Embryonic facial prominence (tissue), 1 donor: ENCODE data around the gene NARF.
A peak's percentile ranks its signal among the peaks of the same experiment; 100 is the strongest.
"Not testable (repeated sequence)": the region's sequence is repeated elsewhere in the genome, so short reads cannot be mapped to it uniquely, and the experiment has no call there.

Experiments
- DNase-seq: peaks from one replicate; pipeline ENCODE4 v3.0.0-alpha.2; 2016; ENCODE audit errors: extremely low spot score

The NARF gene

DNA sequence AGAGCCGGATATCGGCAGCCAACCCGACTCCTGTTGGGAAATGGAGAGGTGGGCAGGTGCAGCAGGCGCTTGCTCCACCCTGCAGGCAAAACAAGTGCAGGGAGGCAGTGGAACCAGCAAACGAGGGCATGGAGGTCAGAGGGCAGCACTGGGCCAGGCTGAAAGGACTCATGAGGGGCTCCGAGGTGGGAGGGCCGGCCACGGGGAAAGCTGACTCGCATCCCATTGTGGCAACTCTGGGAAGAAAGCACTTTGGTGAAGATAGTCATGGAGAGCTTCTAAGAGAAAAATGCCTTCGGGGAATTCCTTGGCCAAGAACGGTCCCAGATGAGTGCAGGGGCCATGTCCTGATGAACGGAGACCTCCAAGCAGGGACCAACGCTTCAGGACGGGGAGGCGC is 12.4 kb upstream of the NARF start:
- DNase-seq: no peak

DNA sequence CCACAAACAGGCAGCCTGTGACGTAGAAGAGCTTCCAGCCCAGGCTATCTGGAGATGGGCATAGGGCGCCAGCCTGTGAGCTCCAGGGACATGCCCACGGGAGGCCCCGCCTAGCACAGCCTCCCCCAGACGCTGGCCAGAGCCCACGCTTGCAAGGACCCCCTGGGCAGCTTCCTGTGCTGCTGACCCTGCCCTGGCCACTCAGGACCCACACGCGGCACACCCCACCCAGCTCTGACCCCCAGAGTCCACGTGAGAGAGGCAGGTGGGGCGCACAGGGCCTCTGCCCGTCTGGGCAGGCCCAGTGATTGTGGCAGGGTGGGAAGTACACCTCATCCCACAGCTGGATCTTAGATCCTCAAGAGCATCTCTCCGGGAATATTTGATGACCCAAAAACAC is 11.9 kb upstream of the NARF start:
- DNase-seq: no peak

DNA sequence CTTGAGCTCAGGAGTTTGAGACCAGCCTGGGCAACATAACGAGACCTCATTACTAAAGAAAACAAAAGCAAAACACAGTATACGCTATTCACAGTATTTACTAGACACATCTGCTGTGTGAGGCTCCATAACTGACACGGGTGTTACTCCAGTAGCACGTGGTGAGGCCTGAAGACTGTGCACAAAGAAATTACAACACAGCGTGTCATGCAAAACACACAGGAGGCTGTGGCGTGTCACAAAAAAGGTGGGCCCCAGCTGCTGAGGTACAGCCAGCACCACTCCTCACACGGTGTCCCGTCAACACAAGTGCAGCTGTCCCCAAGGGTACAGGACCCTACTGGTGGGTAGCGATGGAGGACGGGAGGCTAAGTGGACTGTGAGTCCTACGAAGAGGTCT is 10.7 kb upstream of the NARF start:
- DNase-seq: no peak

DNA sequence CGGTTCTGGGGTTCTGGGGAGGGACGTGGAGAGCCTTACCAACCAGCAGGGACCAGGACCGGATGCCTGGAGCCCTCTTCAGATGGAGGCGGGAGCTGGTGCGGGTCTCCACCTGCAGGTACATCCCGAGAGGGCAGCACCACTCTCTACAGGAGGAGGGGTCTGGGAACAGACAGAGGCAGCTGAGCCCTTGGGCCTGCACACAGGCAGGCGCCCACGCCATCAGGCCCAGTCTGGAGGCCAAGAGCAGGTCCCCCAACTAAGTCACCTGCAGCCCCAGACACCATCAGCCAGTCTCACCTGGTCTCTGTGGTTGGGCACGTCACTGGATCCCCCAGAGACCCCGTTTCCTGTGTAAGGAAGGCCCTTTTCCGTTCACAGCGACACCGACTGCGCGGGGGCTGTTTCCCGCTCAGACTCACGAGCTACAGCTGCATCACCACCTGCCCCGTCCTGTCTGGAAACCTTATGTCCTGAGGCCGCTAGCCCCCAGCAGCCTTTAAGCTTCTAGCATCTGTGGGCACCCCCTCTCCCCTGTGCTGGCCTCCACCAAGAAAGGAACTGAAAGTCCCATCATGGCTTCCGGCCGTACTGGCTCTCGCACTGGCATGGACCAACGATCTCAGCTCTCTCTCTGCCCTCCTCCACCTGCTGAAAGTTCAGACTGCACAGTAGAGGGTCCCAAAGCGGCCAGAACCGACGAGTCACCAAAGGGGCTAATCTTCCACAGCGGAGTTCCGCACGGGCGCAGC is 9.2 kb upstream of the NARF start:
- DNase-seq: no peak

DNA sequence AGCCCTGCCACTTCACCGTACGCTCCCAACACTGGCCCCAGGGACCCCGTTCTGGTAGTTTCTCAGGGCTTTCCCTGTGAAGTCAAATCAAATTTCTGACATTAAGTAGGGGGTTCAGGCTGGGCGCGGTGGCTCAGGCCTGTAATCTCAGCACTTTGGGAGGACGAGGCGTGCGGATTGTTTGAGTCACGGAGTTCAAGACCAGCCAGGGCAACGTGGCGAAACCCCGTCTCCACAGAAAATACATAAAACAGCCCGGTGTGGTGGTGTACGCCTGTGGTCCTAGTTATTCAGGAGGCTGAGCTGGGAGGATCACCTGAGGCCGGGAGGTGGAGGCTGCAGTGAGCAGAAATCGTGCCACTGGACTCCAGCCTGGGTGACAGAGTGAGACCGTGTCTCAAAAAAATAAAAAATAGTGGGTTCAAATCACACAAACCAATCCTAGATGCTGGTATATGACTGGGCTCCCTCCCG is 8.6 kb upstream of the NARF start:
- no peak for DNase-seq

DNA sequence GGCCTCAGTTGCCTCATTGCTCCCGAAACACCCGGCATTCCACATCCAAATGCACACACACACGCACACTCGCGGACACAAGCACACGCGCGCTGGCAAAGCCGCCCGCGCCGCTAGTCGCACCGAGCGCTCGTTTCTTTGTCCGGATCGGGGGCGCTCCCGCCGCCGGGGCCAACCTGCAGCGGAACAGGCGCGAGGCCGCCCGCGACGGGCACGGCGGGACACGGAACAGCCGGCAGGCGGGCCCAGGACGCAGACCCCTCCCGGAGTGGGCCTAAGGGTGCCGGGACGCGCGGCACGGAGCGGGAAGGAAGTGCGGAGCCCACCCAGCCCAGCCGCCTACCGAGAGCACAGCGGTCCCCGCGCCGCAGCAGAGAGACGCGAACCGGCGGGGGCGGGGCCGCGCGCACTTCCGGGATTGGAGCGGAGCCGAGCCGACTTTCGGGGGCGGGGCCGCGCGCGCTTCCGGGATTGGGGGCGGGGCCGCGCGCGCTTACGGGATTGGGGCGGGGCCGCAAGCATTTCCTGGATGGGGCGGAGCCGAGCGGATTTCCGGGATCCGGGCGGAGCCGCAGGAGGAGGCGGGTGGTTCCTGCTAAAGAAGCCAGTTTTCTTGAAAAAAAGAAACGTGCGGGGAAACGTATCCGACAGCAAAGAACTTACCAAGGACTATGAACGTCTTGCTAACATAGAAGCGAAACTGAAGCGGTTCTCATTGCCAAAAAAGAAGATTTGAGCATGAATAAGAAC is 8.0 kb upstream of the NARF start, which contains the start of gene CYBC1:
Gene CYBC1 (minus strand): TSS at position 396 of the 750 bp plus-strand sequence. CDS start 1,498 bp downstream, outside the sequence.
- DNase-seq: peak; percentile 90

DNA sequence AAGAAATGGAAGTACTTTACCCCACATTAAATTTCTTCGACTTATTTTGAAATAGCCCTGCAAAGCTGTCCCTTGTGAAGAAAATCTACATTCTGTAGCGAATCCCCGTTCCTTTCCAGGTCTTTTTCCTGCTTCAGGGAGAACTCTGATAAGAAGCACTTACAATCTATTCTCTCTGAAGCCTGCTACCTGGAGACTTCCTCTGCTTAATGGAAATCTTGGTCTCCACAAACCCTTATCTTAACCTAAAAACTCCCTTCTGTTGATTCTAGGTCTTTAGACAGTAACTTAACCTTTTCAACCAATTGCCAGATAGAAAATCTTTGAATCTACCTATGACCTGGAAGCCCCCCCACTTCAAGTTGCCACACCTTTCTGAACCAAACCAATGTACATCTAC is 6.4 kb upstream of the NARF start:
- no peak for DNase-seq

DNA sequence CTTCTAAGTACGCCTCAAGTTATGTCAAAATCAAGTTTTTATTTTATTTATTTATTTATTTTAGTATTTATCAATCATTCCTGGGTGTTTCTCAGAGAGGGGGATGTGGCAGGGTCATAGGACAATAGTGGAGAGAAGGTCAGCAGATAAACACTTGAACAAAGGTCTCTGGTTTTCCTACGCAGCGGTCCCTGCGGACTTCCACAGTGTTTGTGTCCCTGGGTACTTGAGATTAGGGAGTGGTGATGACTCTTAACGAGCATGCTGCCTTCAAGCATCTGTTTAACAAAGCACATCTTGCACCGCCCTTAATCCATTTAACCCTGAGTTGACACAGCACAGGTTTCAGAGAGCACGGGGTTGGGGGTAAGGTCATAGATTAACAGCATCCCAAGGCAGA is 5.4 kb upstream of the NARF start:
- not testable (repeated sequence) for DNase-seq

DNA sequence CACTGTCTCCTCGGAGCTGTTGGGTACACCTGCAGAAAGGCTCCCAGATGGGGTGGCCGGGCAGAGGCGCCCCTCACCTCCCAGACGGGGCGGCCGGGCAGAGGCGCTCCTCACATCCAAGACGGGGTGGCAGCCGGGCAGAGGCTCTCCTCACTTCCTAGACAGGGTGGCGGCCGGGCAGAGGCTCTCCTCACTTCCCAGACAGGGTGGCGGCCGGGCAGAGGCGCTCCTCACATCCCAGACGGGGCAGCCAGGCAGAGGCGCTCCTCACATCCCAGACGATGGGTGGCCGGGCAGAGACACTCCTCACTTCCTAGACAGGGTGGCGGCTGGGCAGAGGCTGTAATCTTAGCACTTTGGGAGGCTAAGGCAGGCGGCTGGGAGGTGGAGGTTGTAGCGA is 4.8 kb upstream of the NARF start:
- DNase-seq: not testable (repeated sequence)

DNA sequence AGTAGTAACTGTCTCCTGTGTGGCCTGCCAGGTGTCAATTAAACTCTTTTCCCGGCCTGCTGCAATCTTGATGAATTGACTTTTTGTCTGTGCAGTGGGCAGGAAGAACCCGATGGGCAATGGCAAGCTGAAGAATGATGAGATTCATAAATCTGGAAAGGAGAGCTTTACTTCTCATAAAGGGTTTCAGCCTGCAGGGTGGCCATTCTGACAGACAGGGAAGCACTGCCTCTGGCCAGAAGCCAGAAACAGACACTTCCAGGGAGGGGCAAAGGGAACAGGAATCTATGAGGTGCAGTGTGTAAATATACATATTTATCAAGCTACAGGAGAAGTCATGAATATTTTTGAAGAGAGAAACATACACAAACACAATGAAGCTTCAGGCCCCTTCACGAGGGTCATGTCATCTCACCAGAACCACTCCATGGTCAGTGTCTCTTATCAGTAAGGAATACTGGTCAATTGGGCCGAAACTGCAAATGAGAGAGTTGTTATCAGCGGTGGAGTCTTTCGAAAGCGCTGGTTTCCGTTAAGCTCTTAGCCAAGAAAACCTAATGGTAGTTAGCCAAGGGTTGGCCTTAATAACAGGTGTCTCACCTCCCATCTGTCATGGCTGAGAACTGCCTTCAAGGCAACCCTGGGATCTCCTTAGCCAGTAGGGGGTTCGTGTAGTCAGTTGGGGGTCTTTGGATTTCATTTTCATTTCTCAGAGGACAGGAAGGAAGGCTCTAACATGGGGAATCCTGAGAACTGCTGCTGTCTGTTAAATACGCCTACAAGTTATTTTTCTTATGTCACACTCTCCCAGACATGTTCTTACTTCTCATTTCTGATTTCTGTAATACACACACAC is 1.2 kb upstream of the NARF start:
- no peak for DNase-seq

DNA sequence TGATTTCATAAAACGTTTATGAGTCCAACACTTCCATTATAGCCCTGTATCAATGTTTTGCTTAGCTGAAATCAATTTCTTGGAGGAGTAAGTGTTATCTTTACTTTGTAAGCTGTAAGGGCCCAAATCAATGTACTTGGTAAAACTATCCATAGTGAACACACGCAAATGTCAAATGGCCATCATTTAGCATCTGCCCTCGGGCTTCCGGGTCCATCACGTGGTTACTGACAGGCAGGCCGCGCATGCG is 687 bp upstream of the NARF start:
- no peak for DNase-seq

DNA sequence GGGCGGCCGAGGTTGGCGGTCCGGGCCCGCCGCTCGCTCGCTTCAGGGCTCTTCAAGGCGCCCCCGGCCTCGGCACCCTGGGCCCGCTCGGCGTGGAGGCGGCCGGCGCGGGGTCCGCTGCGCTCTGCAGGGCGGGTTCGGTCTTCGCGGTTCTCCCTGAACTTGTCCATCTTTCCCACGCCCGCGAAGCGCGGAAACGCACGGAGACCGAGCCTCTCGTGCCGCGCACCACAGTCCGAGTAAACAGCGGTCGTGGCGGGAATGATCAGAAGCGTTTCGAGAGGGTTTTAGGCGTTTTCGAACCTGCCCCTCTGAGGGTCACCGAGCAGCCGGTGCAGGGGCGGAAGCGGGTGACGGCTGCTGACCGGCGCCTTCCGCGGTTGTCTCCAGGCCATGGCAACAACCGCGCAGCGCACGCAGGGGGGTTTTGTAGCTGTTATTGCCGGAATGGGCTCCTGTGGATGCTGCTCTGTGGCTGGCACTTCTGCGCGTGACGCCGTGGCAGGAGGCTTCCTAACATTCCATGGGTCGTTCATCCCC is 414 bp downstream of the NARF start:
- no peak for DNase-seq

DNA sequence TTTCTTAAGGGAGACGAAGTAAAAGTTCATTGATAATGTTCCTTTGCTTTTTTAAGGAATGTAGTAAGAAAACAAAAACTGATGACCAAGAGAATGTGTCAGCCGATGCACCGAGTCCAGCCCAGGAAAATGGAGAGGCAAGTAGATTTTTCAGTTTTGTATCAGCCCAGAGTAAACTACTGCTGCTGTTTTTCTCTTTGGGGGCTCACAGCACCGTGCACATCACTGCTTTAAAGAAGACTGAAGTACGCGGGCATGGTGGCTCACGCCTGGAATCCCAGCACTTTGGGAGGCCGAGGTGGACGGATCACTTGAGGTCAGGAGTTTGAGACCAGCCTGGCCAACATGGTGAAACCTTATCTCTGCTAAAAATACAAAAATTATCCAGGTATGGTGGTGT is 1.4 kb downstream of the NARF start:
- DNase-seq: not testable (repeated sequence)

DNA sequence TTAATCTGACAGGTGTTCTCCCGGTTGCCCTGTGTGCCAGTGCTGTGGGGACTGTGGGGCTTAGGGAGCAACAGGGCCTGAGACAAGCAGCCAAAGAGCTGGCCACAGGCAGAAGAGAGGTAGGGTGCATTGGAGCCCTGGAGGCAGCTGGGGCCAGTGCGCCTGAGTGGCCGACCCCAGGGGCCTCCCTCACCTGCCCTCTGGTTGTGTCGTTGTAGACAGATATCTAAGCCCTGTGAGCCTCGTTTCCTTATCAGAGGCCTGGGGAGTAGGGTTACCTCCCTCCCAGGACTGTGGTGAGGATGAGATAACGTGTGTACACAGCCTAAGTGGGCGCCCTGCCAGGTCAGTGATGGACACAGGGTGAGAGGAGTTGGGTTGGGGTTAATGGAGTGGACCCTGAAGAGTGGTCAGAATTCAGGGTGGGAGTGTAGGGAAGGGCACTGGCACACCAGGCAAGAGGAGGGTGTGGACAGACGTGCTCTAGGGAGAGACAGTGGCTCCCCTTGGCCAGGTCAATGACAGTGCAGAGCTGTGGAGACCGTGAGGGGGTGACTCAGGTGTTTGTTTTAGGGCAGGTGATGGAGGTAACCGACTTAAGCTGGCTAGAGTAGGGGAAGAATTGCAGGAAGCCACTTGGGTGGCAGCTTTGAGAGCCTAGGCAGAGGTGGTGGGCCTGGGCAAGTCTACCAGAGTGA is 3.4 kb downstream of the NARF start:
- DNase-seq: no peak

DNA sequence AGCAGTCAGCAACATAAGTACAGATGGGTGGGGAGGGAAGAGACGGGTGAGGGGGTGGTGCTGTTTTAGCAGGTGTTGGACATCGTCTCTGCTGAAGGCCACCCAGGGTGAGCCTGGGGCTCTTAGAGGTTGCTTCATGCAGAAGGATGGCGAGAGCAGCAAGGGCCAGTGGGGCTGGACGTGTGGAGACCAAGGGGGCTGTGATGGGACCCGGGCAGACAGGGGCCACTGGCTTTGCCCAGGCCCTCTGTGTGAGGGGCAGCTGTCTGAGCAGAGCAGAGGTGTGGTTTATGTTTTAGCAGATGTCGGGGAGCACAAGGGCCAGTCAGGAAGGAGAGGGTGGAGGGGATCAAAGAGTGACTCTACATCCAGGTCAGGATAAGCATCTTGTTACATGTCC is 4.8 kb downstream of the NARF start:
- no peak for DNase-seq

DNA sequence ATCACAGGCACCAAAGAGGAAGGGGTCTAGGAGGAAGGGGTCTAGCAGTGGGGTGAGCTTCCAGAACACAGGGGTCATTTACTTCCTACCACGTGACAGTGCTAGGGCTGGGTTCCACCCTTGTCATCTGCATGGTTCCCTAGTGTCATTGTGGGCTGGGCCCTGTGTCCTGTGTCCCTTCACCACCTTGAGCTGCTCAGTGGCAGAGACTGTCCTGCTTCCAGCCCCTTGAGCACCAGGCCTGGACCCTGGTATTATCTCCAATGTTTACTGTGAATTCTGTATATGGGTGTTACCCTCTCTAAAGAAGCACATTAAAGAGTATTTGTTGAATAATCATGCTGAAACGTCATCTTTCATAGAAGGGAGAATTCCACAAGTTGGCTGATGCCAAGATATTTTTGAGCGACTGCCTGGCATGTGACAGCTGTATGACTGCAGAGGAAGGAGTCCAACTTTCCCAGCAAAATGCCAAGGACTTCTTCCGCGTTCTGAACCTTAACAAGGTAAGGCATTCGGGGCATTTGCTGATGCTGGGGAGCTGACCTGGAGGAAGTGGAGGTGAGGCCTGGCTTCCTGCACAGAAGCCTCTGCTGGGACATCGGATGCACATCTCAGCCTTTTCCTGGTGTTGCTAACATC is 5.5 kb downstream of the NARF start:
- DNase-seq: no peak

DNA sequence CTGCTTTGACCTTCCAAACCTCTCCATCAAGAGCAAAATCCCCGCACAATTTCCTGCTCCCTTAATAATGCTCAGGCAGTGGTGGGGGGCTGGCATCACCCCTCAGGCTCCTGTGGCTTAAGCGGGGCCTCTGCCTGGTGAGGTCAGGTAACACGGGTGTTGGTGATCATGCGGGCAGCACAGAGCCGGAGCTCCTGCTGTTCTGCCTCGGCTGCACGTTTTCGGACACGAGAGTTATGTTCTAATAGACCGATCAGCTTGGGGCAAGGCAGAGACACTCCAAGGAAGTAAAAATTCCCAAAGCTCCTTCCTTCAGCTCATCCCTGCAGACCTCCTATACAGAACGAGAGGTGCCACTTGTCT is 6.0 kb downstream of the NARF start:
- no peak for DNase-seq

DNA sequence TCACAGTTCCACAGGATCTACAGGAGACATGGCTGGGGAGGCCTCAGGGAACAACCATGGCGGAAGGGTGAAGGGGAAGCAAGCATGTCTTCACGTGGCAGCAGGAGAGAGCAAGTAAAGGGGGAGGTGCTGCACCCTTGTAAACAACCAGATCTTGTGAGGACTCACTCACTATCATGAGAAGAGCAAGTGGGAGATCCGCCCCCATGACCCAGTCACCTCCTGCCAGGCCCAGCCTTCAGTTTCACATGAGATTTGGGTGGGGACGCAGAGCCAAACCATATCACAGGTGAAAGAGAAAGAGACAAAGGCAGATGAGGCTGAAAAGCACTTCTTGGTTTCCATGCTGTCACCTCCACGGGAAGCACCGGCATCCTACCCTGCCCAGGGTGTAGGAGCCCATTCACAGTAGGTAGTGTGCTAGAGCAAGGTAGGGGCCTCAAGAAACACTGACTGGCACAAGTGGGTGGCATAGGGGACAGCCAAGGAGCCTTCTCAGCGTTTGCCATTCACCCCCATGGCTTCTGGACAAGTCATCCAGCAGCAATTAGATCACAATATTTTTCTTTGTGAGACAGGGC is 6.6 kb downstream of the NARF start:
- no peak for DNase-seq

DNA sequence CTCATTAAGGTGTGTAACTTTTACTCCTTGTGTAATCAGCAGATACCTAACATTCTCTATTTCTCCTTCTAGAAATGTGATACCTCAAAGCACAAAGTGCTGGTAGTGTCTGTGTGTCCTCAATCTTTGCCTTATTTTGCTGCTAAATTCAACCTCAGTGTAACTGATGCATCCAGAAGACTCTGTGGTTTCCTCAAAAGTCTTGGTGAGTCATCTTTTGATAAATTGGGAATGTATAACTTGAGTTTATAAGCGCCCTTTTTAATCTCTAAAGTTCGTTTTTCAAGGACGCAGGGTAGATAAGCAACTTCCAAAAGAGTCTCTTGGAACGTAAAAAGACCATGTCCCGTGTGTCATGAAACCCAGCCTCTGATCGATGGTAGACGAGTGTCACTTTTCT is 10.2 kb downstream of the NARF start:
- DNase-seq: no peak

DNA sequence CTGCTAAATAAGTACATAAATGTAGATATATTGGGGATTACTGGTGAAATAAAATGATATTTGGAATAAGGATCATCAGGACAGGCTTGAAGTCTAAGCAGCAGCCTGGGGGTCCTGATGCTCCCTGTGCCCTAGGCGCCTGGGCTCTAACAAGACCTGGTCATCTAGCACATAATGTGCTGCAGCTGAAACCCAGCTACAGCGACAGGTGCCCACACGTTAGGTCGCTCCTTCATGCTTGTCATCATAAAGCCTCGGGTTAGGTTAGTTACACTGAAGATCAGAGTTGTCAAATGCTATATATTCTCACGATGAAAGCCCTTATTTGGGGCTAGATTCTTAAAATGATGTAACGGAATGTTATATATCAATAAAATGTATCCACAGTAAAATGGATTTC is 11.5 kb downstream of the NARF start:
- no peak for DNase-seq
